Activated B cell treated with CpG ODN at 0.5 μM for 24 hours (primary cell): ENCODE results near the gene SENP6. TPM values are rescaled to one million over a fixed set of nuclear protein-coding genes. Genes with fewer than 3 reads are reported as not detected.

Experiments
- ATAC-seq: fragments of 200-7000 bp; cut with Tn5 transposase; one replicate; pipeline ENCODE4 v1.10.0; 2021; ENCODE audit warnings: low read depth, mild to moderate bottlenecking, moderate library complexity
- CTCF ChIA-PET: fragments of 350-600 bp; sonication (Branson Sonifier 250); formaldehyde crosslinking; loops from one replicate; lab custom pipeline; 2021; ENCODE audit warnings: antibody characterized with exemption; lab: Charles Lee
- POLR2A ChIA-PET: fragments of 350-600 bp; sonication (Branson Sonifier 250); formaldehyde crosslinking; loops from one replicate; lab custom pipeline; 2021; ENCODE audit warnings: antibody characterized with exemption; lab: Charles Lee
- DNase-seq: peaks from one replicate; pipeline ENCODE4 v3.0.0; 2022
- H3K27ac Mint-ChIP-seq: one replicate; pipeline ENCODE4 v1.8.0; 2020; ENCODE audit warnings: mixed read lengths
- H3K27me3 Mint-ChIP-seq: one replicate; pipeline ENCODE4 v1.8.0; 2021; ENCODE audit warnings: mixed read lengths
- H3K36me3 Mint-ChIP-seq: one replicate; pipeline ENCODE4 v1.8.0; 2021; ENCODE audit warnings: low read depth, mixed read lengths
- H3K4me1 Mint-ChIP-seq: one replicate; pipeline ENCODE4 v1.8.0; 2021; ENCODE audit warnings: mixed read lengths
- H3K4me3 Mint-ChIP-seq: one replicate; pipeline ENCODE4 v1.8.0; 2020; ENCODE audit warnings: mild to moderate bottlenecking, mixed read lengths
- H3K9me3 Mint-ChIP-seq: one replicate; pipeline ENCODE4 v1.8.0; 2020; ENCODE audit warnings: mixed read lengths
- CTCF ChIP-seq: fragments of 200-600 bp; IDR thresholded peaks from one replicate; pipeline ENCODE4 v1.8.0; 2022; ENCODE audit warnings: antibody characterized with exemption, mild to moderate bottlenecking
- intact Hi-C: fragments of 100-400 bp; cut with micrococcal nuclease; formaldehyde crosslinking; loops from one replicate; pipeline ENCODE4 v1.15.1; 2024
- total RNA-seq: library from RNA; stranded (reverse); gene quantifications from 2 replicates; pipeline ENCODE4 v1.2.3, GENCODE V29; 2022

Gene SENP6
- total RNA-seq, 1 donor from 2014 or later = 134 TPM

DNA sequence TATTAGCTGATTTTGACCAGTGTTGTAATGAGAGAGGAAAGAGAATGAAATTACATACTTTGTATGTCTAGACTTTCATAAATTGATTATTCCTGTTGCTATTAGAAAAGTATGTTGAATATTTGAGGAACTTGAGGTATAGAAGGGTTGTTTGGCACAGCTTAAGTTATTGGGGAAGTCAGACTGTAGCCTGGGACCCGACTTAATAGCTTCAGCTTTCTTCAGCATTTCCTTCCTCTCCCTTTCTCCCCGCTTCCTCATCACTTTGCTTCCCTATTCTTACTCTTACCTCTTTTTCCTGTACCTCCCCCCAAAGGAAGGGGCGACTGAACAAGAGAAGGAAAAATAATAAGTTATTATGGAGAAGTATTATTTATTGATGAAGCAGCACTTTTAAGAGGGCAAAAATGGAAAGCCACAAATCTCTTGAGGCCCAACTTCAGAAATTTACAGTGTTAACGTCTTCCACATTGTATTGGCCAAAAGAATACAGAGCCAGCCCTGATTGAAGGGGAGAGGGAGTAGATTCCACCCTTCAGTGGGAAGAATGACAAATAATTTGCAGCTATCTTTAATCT lies 7.4 kb downstream of the SENP6 start:
- ChIA-PET CTCF (no interaction called here), POLR2A (interaction anchor here (1.1 kb wide), 1 partner anchor 324 kb away, joined by 3 read pairs; the partner anchor contains the start of gene TMEM30A)
- H3K9me3 Mint-ChIP-seq = no peaks in the 10 kb centered on the region
- no peak for DNase-seq
- peak overlapping the region; percentile 54 for H3K27ac Mint-ChIP-seq
- peaks cover 95% of the 10 kb centered on the region for H3K4me1 Mint-ChIP-seq
- no peaks in the 10 kb centered on the region for H3K27me3 Mint-ChIP-seq
- intact Hi-C loops = no loop called here
- TF ChIP-seq CTCF = no peak
- peak; percentile 58 for ATAC-seq
- peaks cover 5% of the 10 kb centered on the region for H3K36me3 Mint-ChIP-seq
- peak overlapping the region; percentile 40 for H3K4me3 Mint-ChIP-seq

GRCh38 chr6:75609639-75610590 lies 8.2 kb downstream of the SENP6 start:
- Mint-ChIP-seq H3K9me3 (no peaks in the 10 kb centered on the region), H3K27me3 (no peaks in the 10 kb centered on the region), H3K27ac (peak overlapping the region; percentile 54), H3K4me3 (no peak overlapping the region), H3K36me3 (peaks cover 5% of the 10 kb centered on the region), H3K4me1 (peaks cover 97% of the 10 kb centered on the region)
- intact Hi-C loops = loop anchor here (1.0 kb wide), 1 partner anchor 8 kb away; no protein-coding TSS in a partner anchor
- DNase-seq (no peak), ATAC-seq (no peak)
- POLR2A ChIA-PET = interaction anchor here (1.1 kb wide), 1 partner anchor 325 kb away, joined by 3 read pairs; the partner anchor contains the start of gene TMEM30A
- CTCF ChIA-PET = no interaction called here
- no peak for TF ChIP-seq CTCF

DNA sequence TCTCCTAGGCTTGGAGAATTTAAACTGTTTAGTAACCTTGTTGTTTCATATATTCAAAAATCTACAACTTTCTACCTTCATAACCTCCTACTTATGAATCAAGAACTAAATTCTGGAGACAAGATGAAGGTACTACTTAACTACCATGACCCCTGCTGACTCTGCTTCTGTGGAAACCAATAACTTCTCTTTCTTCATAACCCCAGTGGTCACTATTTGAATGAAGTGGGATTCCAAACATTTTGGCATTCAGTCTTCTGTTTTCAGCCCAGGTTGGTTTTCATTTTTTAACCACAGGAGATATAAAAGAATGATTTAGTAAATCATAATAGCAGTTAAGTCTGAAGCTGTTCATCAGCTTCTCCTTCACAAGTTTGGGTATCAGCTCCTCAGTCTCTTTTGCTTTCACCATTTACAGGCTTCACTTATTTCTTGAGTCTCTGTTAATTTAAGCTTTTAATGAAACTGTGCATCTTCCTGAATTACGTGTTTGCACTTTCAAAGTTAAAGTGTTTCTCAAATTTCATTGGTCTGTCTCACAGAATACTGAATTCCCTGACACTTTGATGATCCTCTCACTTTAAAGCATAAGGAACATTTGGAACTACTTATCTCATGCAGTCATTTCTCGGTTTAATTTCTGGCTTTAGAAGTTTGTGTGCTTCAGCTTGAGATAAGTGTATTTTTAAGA lies 9.5 kb downstream of the SENP6 start:
- DNase-seq (no peak), ATAC-seq (no peak)
- no peak for TF ChIP-seq CTCF
- Mint-ChIP-seq H3K27me3 (no peaks in the 10 kb centered on the region), H3K36me3 (peaks cover 5% of the 10 kb centered on the region), H3K4me3 (no peak overlapping the region), H3K9me3 (no peaks in the 10 kb centered on the region), H3K27ac (peak overlapping the region; percentile 15), H3K4me1 (peaks cover 96% of the 10 kb centered on the region)
- POLR2A ChIA-PET = interaction anchor here (4.6 kb wide), 1 partner anchor 9 kb away, joined by 38 read pairs; the partner anchor contains the start of gene SENP6
- CTCF ChIA-PET = no interaction called here
- intact Hi-C loops = no loop called here

DNA sequence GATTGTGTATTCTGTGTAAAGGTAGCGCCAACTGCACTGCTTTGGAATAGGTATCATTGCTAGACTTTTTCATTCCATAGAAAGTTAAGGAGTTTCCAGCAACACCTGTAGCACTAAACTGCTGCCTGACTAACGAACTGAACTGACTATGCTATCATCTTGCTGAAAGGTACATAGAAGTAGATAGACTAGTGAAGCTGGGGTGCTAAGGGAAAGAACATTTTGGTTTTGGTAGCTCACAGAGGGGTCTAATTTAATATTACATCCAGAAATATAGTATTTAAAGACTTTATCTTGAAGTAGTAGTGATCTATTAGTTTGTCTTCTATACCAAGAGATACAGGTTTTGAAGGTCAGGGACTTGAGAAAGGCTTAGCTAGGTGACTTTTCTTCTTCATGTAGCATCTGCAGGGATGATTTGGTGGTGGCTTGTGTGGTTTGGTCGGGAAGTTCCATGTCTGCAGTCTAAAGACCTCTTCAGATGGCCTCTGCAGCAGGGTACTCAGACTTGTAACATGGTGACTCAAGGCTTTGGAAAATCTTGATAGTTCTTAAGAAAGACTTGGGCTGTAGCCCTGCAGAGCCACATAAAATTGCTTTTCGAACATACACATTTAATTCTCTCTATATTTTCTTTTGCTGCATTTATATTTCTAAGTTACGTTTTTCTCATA lies 10.2 kb downstream of the SENP6 start:
- TF ChIP-seq CTCF = no peak
- Mint-ChIP-seq H3K4me3 (peak overlapping the region; percentile 59), H3K27ac (peak overlapping the region; percentile 35), H3K4me1 (peaks cover 93% of the 10 kb centered on the region), H3K36me3 (peaks cover 5% of the 10 kb centered on the region), H3K27me3 (no peaks in the 10 kb centered on the region), H3K9me3 (no peaks in the 10 kb centered on the region)
- ATAC-seq (no peak), DNase-seq (no peak)
- ChIA-PET CTCF (no interaction called here), POLR2A (interaction anchor here (4.6 kb wide), 1 partner anchor 10 kb away, joined by 38 read pairs; the partner anchor contains the start of gene SENP6)
- intact Hi-C loops = loop anchor here (1.0 kb wide), 1 partner anchor 9 kb away; no protein-coding TSS in a partner anchor
